Measurements from ENCODE around the gene PRKCA.

DNA sequence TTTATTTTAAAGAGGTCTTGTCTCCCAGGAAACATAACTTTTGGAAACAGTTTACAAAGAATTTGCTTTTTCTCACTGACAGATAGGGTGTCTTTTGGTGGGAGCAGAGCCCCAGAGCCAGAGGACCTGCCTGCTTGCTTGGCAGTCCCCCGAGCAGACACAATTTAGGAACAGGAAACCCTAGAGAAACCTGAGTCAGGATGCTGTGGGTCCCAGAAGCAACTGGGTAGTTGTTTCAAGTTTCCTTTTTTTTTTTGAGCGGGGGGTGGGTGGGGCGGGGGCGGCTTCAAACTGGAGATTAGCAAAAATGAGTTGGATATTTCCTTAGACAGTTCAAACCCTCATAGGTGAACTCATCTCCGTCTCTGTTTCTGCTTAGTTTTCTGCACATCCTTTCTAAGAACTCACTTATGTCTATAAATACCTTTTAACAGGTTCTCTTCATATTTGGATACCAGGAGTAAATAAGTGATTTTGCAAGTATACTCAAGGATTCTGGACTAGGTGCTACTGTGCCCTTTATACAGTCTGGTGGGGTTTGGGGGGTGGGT is 135.1 kb downstream of the PRKCA start:
- TF ChIP-seq, protein P1, sequence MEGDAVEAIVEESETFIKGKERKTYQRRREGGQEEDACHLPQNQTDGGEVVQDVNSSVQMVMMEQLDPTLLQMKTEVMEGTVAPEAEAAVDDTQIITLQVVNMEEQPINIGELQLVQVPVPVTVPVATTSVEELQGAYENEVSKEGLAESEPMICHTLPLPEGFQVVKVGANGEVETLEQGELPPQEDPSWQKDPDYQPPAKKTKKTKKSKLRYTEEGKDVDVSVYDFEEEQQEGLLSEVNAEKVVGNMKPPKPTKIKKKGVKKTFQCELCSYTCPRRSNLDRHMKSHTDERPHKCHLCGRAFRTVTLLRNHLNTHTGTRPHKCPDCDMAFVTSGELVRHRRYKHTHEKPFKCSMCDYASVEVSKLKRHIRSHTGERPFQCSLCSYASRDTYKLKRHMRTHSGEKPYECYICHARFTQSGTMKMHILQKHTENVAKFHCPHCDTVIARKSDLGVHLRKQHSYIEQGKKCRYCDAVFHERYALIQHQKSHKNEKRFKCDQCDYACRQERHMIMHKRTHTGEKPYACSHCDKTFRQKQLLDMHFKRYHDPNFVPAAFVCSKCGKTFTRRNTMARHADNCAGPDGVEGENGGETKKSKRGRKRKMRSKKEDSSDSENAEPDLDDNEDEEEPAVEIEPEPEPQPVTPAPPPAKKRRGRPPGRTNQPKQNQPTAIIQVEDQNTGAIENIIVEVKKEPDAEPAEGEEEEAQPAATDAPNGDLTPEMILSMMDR (IDR thresholded peaks at IDR 0.05): no peak
- no peak for TF ChIP-seq POLR2A (IDR thresholded peaks at IDR 0.05)
